CD4-positive, alpha-beta T cell (primary cell): ENCODE results near the gene HOXD8. TPM values are rescaled to one million over a fixed set of nuclear protein-coding genes. Genes with fewer than 3 reads are reported as not detected.

Source experiments
- ATAC-seq: fragments of 200-7000 bp; cut with Tn5 transposase; one replicate; pipeline ENCODE4 v1.10.0; 2022; ENCODE audit warnings: mild to moderate bottlenecking; ENCODE audit not compliant: poor library complexity
- CTCF ChIA-PET: fragments of 350-600 bp; sonication (Branson Sonifier 250); formaldehyde crosslinking; loops from one replicate; lab custom pipeline; 2021; ENCODE audit warnings: antibody characterized with exemption, inconsistent platforms; lab: Charles Lee
- POLR2A ChIA-PET: fragments of 350-600 bp; sonication (Branson Sonifier 250); formaldehyde crosslinking; loops from one replicate; lab custom pipeline; 2021; ENCODE audit warnings: antibody characterized with exemption, inconsistent platforms; lab: Charles Lee
- DNase-seq, 14 experiments: peaks; one replicate each; pipeline ENCODE4 v3.0.0-alpha.2; 2013 to 2020; ENCODE audit warnings: mixed read lengths in 2 of 14
- H3K27ac ChIP-seq, 2 donors: one replicate each; pipeline versions ENCODE4 v1.5.1 to v1.7.0; 2013; ENCODE audit warnings: low read length in 2 of 2, low read depth in 1 of 2, mild to moderate bottlenecking in 1 of 2
- H3K27me3 ChIP-seq, 2 experiments: 1 replicate in 1 of 2; 2 replicates in 1 of 2; pipeline versions ENCODE4 v1.6.1 to v1.7.0; 2013; ENCODE audit warnings: low read length in 2 of 2, control low read depth in 1 of 2, mild to moderate bottlenecking in 1 of 2, moderate library complexity in 1 of 2; ENCODE audit not compliant: insufficient read depth in 2 of 2, control insufficient read depth in 1 of 2
- H3K36me3 ChIP-seq: one replicate; pipeline ENCODE4 v1.6.1; 2013; ENCODE audit warnings: low read length, control low read depth; ENCODE audit not compliant: insufficient read depth
- H3K4me1 ChIP-seq: one replicate; pipeline ENCODE4 v1.6.1; 2013; ENCODE audit warnings: low read length, control low read depth; ENCODE audit not compliant: insufficient read depth
- H3K4me3 ChIP-seq: one replicate; pipeline ENCODE4 v1.5.1; 2013; ENCODE audit warnings: mild to moderate bottlenecking, low read length, moderate library complexity
- H3K9me3 ChIP-seq, 2 experiments: 1 replicate in 1 of 2; 2 replicates in 1 of 2; pipeline versions ENCODE4 v1.6.1 to v1.7.0; 2013; ENCODE audit warnings: low read length in 2 of 2, mild to moderate bottlenecking in 2 of 2, control low read depth in 1 of 2, moderate library complexity in 1 of 2; ENCODE audit not compliant: control insufficient read depth in 1 of 2, insufficient read depth in 1 of 2
- H3K27ac Mint-ChIP-seq: one replicate; pipeline ENCODE4 v1.8.0; 2020; ENCODE audit warnings: mixed read lengths
- H3K27me3 Mint-ChIP-seq: one replicate; pipeline ENCODE4 v1.8.0; 2021; ENCODE audit warnings: mixed read lengths
- H3K36me3 Mint-ChIP-seq: one replicate; pipeline ENCODE4 v1.8.0; 2021; ENCODE audit warnings: low read depth, mixed read lengths
- H3K4me1 Mint-ChIP-seq: one replicate; pipeline ENCODE4 v1.8.0; 2021; ENCODE audit warnings: low read depth, mixed read lengths
- H3K4me3 Mint-ChIP-seq: one replicate; pipeline ENCODE4 v1.8.0; 2020; ENCODE audit warnings: mild to moderate bottlenecking, mixed read lengths
- H3K9me3 Mint-ChIP-seq: one replicate; pipeline ENCODE4 v1.8.0; 2020; ENCODE audit warnings: mixed read lengths
- intact Hi-C, 2 experiments: fragments of 100-400 bp; cut with DNase I in 1 of 2; cut with micrococcal nuclease in 1 of 2; formaldehyde crosslinking; loops; one replicate each; pipeline versions ENCODE4 v1.15.1 to v1.9.0; 2023 to 2025; cut with DNase I, micrococcal nuclease
- total RNA-seq, 174 experiments: library from RNA in 2 of 174; stranded (reverse) in 2 of 174; gene quantifications; one replicate each; pipeline ENCODE4 v1.2.3 and lab custom pipeline; 2021 to 2026
- TF ChIP-seq, protein P1 (sequence below): fragments of 200-600 bp; IDR thresholded peaks from one replicate; pipeline ENCODE4 v1.8.0; 2022; ENCODE audit warnings: antibody characterized with exemption, mild to moderate bottlenecking

HOXD8 gene
- total RNA-seq, 2 experiments from 2014 or later, result not detected

DNA sequence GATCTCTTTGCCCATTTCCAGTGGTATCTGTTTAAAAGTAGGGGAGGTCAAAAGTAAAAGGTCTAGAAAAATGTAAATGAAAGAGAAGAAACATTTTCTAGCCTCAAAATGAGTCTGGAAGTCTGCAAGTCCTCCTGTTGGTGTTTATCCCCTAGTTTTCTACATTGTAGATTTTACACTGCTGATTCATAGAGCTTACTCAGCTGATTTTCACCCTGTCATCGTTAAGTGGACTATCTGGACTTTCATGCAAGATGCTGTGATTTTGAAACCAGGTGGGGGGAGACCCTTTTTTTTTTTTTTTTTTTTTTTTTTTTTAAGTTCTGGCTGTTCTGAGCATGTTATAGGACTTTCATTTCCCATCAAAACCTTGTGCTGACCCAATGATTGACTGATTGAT is 37.9 kb downstream of the HOXD8 start:
- Mint-ChIP-seq H3K4me1 (peaks cover 18% of the 10 kb centered on the region), H3K4me3 (no peak overlapping the region), H3K27ac (no peak overlapping the region), H3K36me3 (peaks cover 5% of the 10 kb centered on the region), H3K27me3 (peaks cover 94% of the 10 kb centered on the region), H3K9me3 (no peaks in the 10 kb centered on the region)
- Histone ChIP-seq H3K4me1 (peaks cover 17% of the 10 kb centered on the region), H3K27me3 (peaks cover 85 to 97% of the 10 kb centered on the region in 2 experiments), H3K4me3 (no peak overlapping the region), H3K36me3 (no peaks in the 10 kb centered on the region), H3K27ac (no peak overlapping the region), H3K9me3 (peaks cover 0 to 41% of the 10 kb centered on the region in 2 experiments)
- TF ChIP-seq, protein P1, sequence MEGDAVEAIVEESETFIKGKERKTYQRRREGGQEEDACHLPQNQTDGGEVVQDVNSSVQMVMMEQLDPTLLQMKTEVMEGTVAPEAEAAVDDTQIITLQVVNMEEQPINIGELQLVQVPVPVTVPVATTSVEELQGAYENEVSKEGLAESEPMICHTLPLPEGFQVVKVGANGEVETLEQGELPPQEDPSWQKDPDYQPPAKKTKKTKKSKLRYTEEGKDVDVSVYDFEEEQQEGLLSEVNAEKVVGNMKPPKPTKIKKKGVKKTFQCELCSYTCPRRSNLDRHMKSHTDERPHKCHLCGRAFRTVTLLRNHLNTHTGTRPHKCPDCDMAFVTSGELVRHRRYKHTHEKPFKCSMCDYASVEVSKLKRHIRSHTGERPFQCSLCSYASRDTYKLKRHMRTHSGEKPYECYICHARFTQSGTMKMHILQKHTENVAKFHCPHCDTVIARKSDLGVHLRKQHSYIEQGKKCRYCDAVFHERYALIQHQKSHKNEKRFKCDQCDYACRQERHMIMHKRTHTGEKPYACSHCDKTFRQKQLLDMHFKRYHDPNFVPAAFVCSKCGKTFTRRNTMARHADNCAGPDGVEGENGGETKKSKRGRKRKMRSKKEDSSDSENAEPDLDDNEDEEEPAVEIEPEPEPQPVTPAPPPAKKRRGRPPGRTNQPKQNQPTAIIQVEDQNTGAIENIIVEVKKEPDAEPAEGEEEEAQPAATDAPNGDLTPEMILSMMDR, result no peak
- POLR2A ChIA-PET, result no interaction called here
- intact Hi-C loops, result no loop called here
- CTCF ChIA-PET, result no interaction called here
- ATAC-seq, result no peak
- DNase-seq, result no peak

DNA sequence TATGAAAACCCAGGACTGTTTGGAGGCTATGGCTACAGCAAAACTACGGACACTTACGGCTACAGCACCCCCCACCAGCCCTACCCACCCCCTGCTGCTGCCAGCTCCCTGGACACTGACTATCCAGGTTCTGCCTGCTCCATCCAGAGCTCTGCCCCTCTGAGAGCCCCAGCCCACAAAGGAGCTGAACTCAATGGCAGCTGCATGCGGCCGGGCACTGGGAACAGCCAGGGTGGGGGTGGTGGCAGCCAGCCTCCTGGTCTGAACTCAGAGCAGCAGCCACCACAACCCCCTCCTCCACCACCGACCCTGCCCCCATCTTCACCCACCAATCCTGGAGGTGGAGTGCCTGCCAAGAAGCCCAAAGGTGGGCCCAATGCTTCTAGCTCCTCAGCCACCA is 39.7 kb downstream of the HOXD8 start:
- H3K36me3 ChIP-seq, result no peaks in the 10 kb centered on the region
- Mint-ChIP-seq H3K9me3 (no peaks in the 10 kb centered on the region), H3K27ac (no peak overlapping the region), H3K4me1 (peaks cover 16% of the 10 kb centered on the region), H3K36me3 (no peaks in the 10 kb centered on the region), H3K27me3 (peaks cover 94% of the 10 kb centered on the region), H3K4me3 (no peak overlapping the region)
- H3K27me3 ChIP-seq, result peaks cover 79 to 97% of the 10 kb centered on the region in 2 experiments
- H3K4me3 ChIP-seq, result no peak overlapping the region
- no peak overlapping the region for H3K27ac ChIP-seq
- peaks cover 17% of the 10 kb centered on the region for H3K4me1 ChIP-seq
- H3K9me3 ChIP-seq, result peaks cover 0 to 28% of the 10 kb centered on the region in 2 experiments
- DNase-seq (no peak), ATAC-seq (no peak)
- POLR2A ChIA-PET, result no interaction called here
- intact Hi-C loops, result no loop called here
- CTCF ChIA-PET, result no interaction called here
- TF ChIP-seq, protein P1, result no peak

DNA sequence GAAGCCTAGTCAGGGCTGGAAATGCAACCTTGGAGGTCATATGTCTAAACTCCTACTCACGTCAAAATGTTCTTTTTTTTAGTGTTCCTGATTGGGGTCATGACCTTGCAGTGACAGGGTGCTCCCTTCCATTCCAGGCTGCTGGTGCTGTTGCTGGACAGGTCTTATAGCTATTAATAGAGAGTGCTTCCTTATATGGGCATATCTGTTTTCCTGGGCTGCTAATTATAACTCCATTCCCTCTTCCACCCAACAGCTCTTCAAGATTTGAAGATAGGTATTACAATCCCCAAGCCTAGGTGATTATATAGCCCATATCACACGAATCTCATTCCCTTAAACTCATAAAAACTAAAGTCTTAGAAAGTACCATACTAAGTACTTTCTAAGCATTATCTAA is 40.2 kb downstream of the HOXD8 start:
- TF ChIP-seq, protein P1, result no peak
- Histone ChIP-seq H3K36me3 (no peaks in the 10 kb centered on the region), H3K4me3 (no peak overlapping the region), H3K27ac (no peak overlapping the region), H3K9me3 (peaks cover 0 to 27% of the 10 kb centered on the region in 2 experiments), H3K27me3 (peaks cover 79 to 97% of the 10 kb centered on the region in 2 experiments), H3K4me1 (peaks cover 19% of the 10 kb centered on the region)
- Mint-ChIP-seq H3K36me3 (no peaks in the 10 kb centered on the region), H3K4me3 (no peak overlapping the region), H3K4me1 (peaks cover 16% of the 10 kb centered on the region), H3K27me3 (peaks cover 94% of the 10 kb centered on the region), H3K27ac (no peak overlapping the region), H3K9me3 (no peaks in the 10 kb centered on the region)
- DNase-seq (no peak), ATAC-seq (no peak)
- ChIA-PET CTCF (no interaction called here), POLR2A (no interaction called here)
- intact Hi-C loops, result loop anchor here in 1 of 2 experiments (10.0 kb wide), 1 partner anchor 45 kb away; the partner anchor contains the start of genes HOXD8 and HOXD9
